HUES48 (cell line): Measurements from ENCODE around the gene PSD.
A peak's percentile ranks its signal among the peaks of the same experiment; 100 is the strongest.
"Not testable (repeated sequence)": the region's sequence is repeated elsewhere in the genome, so short reads cannot be mapped to it uniquely, and the experiment has no call there.

Experiments
- H3K27ac ChIP-seq: one replicate; pipeline ENCODE4 v1.7.0; 2013; ENCODE audit warnings: low read depth, low read length, inconsistent platforms
- H3K27me3 ChIP-seq: 2 replicates; pipeline ENCODE4 v1.6.1; 2013; ENCODE audit warnings: mild to moderate bottlenecking, low read length; ENCODE audit not compliant: control insufficient read depth, insufficient read depth
- H3K36me3 ChIP-seq: 2 replicates; pipeline ENCODE4 v1.6.1; 2013; ENCODE audit warnings: low read length; ENCODE audit not compliant: control insufficient read depth, insufficient read depth
- H3K4me1 ChIP-seq: 2 replicates; pipeline ENCODE4 v1.6.1; 2013; ENCODE audit warnings: mild to moderate bottlenecking, low read length; ENCODE audit not compliant: control insufficient read depth, insufficient read depth
- H3K4me3 ChIP-seq: 2 replicates; pipeline ENCODE4 v1.5.1; 2013; ENCODE audit warnings: mild to moderate bottlenecking, low read depth, low read length
- H3K9ac ChIP-seq: 2 replicates; pipeline ENCODE4 v1.6.1; 2013; ENCODE audit warnings: mild to moderate bottlenecking, low read depth, low read length, moderate library complexity
- H3K9me3 ChIP-seq: 2 replicates; pipeline ENCODE4 v1.6.1; 2013; ENCODE audit warnings: low read length; ENCODE audit not compliant: control insufficient read depth, insufficient read depth

The PSD gene

GRCh38 chr10:102455893-102456471 is 37.4 kb upstream of the PSD start:
- peak overlapping the region; percentile 84 for H3K27ac ChIP-seq
- H3K4me3 ChIP-seq, result no peak overlapping the region
- peak overlapping the region; percentile 41 for H3K9ac ChIP-seq
- no peaks in the 10 kb centered on the region for H3K9me3 ChIP-seq
- peaks cover 53% of the 10 kb centered on the region for H3K4me1 ChIP-seq
- no peaks in the 10 kb centered on the region for H3K27me3 ChIP-seq
- H3K36me3 ChIP-seq, result peaks cover 25% of the 10 kb centered on the region

GRCh38 chr10:102454662-102455487 is 36.3 kb upstream of the PSD start:
- not testable (repeated sequence) for H3K9me3 ChIP-seq, H3K27me3 ChIP-seq
- H3K36me3 ChIP-seq, result peaks cover 25% of the 10 kb centered on the region
- peak overlapping the region; percentile 28; the same call in 1 of the 2 replicates for H3K4me3 ChIP-seq
- peak overlapping the region; percentile 84 for H3K27ac ChIP-seq
- H3K4me1 ChIP-seq, result peaks cover 46% of the 10 kb centered on the region
- H3K9ac ChIP-seq, result peak overlapping the region; percentile 41

GRCh38 chr10:102453502-102453901 is 34.9 kb upstream of the PSD start:
- H3K4me1 ChIP-seq, result peaks cover 50% of the 10 kb centered on the region
- no peak overlapping the region for H3K9ac ChIP-seq
- peak overlapping the region; percentile 28 for H3K27ac ChIP-seq
- H3K36me3 ChIP-seq, result peaks cover 25% of the 10 kb centered on the region
- no peaks in the 10 kb centered on the region for H3K27me3 ChIP-seq
- no peak overlapping the region for H3K4me3 ChIP-seq
- no peaks in the 10 kb centered on the region for H3K9me3 ChIP-seq

DNA sequence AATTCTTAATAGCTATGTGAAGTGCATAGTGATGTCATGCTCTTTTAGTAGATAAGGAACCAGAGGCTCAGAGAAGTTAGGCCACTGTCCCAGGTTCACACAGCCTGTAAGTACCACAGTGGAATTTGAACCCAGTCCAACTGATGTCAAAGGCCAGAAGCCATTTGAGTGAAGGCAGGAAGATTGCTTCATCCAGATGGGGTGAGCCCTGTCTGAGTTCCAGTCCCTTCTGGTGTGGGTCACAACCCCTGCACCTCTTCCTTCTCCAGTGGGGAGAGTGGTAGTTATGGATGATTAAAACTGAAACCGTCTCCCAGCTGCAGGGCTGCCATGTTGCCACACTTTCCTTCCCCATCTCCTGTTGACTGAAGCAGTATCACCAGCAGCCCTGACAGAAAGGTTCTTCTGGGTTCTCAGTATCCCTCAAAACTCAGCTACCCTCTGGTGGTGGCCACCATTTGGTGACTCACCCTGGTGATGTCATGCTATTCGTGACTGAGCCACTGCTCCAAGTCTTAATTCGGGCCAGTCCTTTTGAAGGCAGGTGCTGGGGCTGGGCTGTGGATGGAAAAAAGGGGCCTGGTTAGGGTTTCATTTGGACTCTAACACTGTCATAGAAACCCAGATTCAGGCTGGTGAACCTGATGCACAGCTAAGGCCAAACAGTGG is 34.2 kb upstream of the PSD start:
- Histone ChIP-seq H3K36me3 (peaks cover 25% of the 10 kb centered on the region), H3K27ac (no peak overlapping the region), H3K4me3 (no peak overlapping the region), H3K9ac (no peak overlapping the region), H3K27me3 (no peaks in the 10 kb centered on the region), H3K4me1 (peaks cover 50% of the 10 kb centered on the region), H3K9me3 (no peaks in the 10 kb centered on the region)

DNA sequence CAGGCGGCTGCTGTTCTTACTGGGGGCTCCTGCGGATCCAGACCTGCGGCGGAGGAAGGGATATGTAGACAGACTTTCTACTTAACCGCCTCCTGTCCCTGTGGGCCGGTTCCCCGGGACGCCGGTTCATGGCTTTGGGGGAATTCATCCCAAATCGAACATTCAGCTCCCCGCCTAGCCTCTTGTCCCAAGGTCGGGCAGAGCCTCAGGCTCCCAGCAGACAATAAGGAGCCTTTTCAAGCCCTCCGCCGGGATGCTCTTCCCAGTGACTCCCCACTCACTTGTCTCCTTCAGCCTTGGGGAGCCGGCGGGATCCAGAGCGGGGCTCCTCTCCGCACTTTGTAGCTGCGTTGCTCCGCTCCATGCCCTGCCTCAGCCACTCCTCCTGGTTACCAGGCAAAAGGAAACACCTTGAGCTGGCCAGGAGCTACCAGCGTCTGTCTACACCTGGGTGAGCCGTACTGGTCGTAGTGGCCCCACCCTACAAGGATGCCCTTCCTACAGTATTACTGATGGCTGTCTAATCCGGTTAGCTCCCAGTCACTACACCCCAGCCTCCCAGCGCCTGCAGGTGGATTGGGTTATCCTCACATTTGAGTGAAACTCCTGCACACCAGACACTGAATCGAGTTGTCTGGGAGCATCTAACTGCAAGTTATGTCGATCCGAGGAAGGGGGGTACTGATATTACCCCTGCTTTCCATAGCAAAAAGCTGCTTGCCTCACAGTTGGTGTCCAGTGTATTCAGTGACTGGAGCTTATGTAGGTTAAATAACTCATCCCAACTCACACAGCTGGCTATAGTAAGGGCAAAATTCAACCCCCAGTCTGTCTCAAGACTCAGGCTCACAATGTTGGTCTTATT is 32.8 kb upstream of the PSD start, which contains the start of gene C10orf95:
C10orf95 (minus strand) TSS at position 439 of the 865 bp plus-strand sequence. CDS start 450 bp downstream, outside the sequence.
- Histone ChIP-seq H3K4me3 (peak within 1 kb of the TSS; percentile 88), H3K27ac (peak within 1 kb of the TSS; percentile 60), H3K27me3 (no peaks in the 10 kb centered on the region), H3K9ac (peak within 1 kb of the TSS; percentile 65), H3K4me1 (peaks cover 47% of the 10 kb centered on the region), H3K36me3 (peaks cover 22% of the 10 kb centered on the region), H3K9me3 (no peaks in the 10 kb centered on the region)

DNA sequence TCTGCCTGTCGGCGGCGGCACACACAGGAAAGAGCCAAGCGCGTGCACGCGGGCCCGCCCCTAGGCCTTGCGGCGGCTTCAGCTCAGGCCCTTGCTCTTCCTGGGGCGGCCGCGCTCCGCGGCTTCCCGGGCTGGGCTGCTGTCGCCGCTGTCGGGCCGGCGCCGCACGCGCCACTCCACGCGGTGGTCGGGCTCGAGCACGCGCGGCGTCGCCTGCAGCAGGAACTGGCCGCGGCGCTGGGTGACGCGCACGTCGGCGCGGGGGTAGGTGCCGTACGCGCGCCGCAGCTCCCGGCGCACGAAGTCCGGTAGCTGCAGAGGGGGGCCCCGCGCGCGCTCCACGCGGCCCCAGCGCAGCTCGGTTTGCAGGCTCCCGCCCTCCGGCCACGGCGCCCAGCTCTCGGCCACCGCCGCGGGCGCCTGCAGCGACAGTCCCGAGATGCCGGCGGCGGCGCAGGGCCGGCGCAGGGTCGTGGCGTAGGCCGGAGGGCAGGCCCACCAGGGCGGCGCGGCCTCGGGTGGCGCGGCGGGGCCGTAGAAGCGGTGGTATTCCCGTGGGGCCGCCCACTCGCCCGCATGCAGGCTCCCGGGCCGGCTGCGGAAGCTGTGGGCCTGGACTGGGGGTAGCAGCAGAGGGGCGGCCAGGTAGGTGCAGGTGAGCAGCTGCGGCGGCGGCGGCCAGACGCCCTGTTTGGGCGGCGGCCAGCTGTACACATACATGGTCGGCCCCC is 32.0 kb upstream of the PSD start:
- H3K36me3 ChIP-seq, result peaks cover 14% of the 10 kb centered on the region
- no peaks in the 10 kb centered on the region for H3K27me3 ChIP-seq
- peak overlapping the region; percentile 60 for H3K27ac ChIP-seq
- peak overlapping the region; percentile 88 for H3K4me3 ChIP-seq
- peak overlapping the region; percentile 65 for H3K9ac ChIP-seq
- H3K4me1 ChIP-seq, result peaks cover 39% of the 10 kb centered on the region
- H3K9me3 ChIP-seq, result no peaks in the 10 kb centered on the region

DNA sequence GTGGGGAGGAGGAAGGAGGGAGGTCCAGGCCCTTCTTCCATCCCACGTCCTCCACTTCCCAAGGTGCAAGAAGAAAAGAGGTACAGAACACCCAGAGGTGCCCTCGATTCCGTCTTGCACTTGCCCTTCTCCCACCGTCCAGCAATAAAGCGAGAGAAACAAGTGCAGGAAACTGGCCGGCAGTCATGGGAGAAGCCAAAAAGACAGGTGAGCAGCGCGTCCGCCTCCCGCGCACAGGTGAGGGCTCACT is 31.5 kb upstream of the PSD start:
- H3K4me3 ChIP-seq, result peak overlapping the region; percentile 88
- peak overlapping the region; percentile 60 for H3K27ac ChIP-seq
- peaks cover 35% of the 10 kb centered on the region for H3K4me1 ChIP-seq
- peak overlapping the region; percentile 65 for H3K9ac ChIP-seq
- H3K9me3 ChIP-seq, result no peaks in the 10 kb centered on the region
- H3K36me3 ChIP-seq, result peaks cover 10% of the 10 kb centered on the region
- H3K27me3 ChIP-seq, result no peaks in the 10 kb centered on the region

GRCh38 chr10:102449321-102450123 is 30.9 kb upstream of the PSD start:
- H3K9ac ChIP-seq, result peak overlapping the region; percentile 65
- peak overlapping the region; percentile 88 for H3K4me3 ChIP-seq
- H3K36me3 ChIP-seq, result peaks cover 10% of the 10 kb centered on the region
- H3K27me3 ChIP-seq, result no peaks in the 10 kb centered on the region
- no peaks in the 10 kb centered on the region for H3K9me3 ChIP-seq
- H3K4me1 ChIP-seq, result peaks cover 32% of the 10 kb centered on the region
- peak overlapping the region; percentile 60 for H3K27ac ChIP-seq

- Histone ChIP-seq H3K27me3 (no peaks in the 10 kb centered on the region), H3K4me3 (no peak overlapping the region), H3K27ac (no peak overlapping the region), H3K4me1 (peaks cover 5% of the 10 kb centered on the region; the same call in 1 of the 2 replicates), H3K9ac (no peak overlapping the region), H3K9me3 (no peaks in the 10 kb centered on the region), H3K36me3 (no peaks in the 10 kb centered on the region)
Measured at GRCh38 chr10:102444851-102445250, 26.3 kb upstream of the PSD start.
